Right lobe of liver (tissue), 6 donors: ENCODE data around the gene IL37. TPM values are rescaled to one million over a fixed set of nuclear protein-coding genes. Genes with fewer than 3 reads are reported as not detected.

Source experiments
- ATAC-seq, 4 donors: fragments of 200-7000 bp; cut with Tn5 transposase; one replicate each; pipeline ENCODE4 v1.9.1; 2020; ENCODE audit warnings: mild to moderate bottlenecking in 4 of 4, moderate library complexity in 4 of 4
- DNase-seq, 3 donors: peaks; one replicate each; pipeline ENCODE4 v3.0.0-alpha.2; 2020
- H3K27ac ChIP-seq, 3 donors: fragments of 200-600 bp; one replicate each; pipeline ENCODE4 v1.8.0; 2022
- H3K27me3 ChIP-seq, 2 donors: fragments of 200-600 bp; one replicate each; pipeline ENCODE4 v1.8.0; 2022
- H3K36me3 ChIP-seq, 4 donors: fragments of 200-600 bp; sonication (generic) in 1 of 4; one replicate each; pipeline versions ENCODE4 v1.5.1 to v1.8.0; 2017 to 2022; ENCODE audit warnings: control low read depth in 1 of 4
- H3K4me1 ChIP-seq, 4 donors: fragments of 200-600 bp; sonication (generic) in 1 of 4; one replicate each; pipeline versions ENCODE4 v1.5.1 to v1.8.0; 2017 to 2022; ENCODE audit warnings: control low read depth in 1 of 4
- H3K4me3 ChIP-seq, 3 donors: fragments of 200-600 bp; one replicate each; pipeline ENCODE4 v1.8.0; 2022
- H3K9me3 ChIP-seq, 4 donors: fragments of 200-600 bp; sonication (generic) in 1 of 4; one replicate each; pipeline versions ENCODE4 v1.5.1 to v1.8.0; 2017 to 2022; ENCODE audit warnings: control low read depth in 1 of 4
- POLR2A ChIP-seq: fragments of 450-650 bp; IDR thresholded peaks from one replicate; pipeline ENCODE4 v1.6.1; 2017; ENCODE audit warnings: antibody characterized with exemption, mild to moderate bottlenecking
- WGBS: methylation state at CpG from one replicate; pipeline ENCODE4 v1.1.6; 2018; ENCODE audit warnings: low coverage, low lambda C conversion rate; ENCODE audit not compliant: insufficient coverage; ENCODE audit errors: missing lambda C conversion rate; 5-methylcytosine and 5-hydroxymethylcytosine counted together
- intact Hi-C, 2 donors: fragments of 100-400 bp; cut with DNase I; formaldehyde crosslinking; loops; one replicate each; pipeline versions ENCODE4 v1.11.2 to v1.14.1; 2022
- total RNA-seq, 6 experiments: library from RNA; depleted of rRNA in 2 of 6; stranded (reverse); fragments of >200 nt in 2 of 6; fragmentation: NEBNext Ultra II Directional in 3 of 6; extraction: Animal tissue kit (Norgen Biotek cat#: 25700) in 3 of 6; gene quantifications; one replicate each; pipeline versions ENCODE4 v1.1.0 to v1.2.4, GENCODE V29; 2016 to 2023
- TF ChIP-seq, protein P1 (sequence below), 4 donors: fragments of 200-600 bp in 3 of 4; fragments of 450-650 bp in 1 of 4; IDR thresholded peaks; one replicate each; pipeline versions ENCODE4 v1.5.1 to v1.8.0; 2016 to 2022; ENCODE audit warnings: antibody characterized with exemption in 4 of 4, mild to moderate bottlenecking in 2 of 4
- donor health status: DM: no; HTN: yes; CAD: no.
- donor health status: DM: no; HTN: no; CAD: no.
- donor health status: DM: no; HTN: no; CAD: no.
- donor health status: DM: no; HTN: yes; CAD: no.
- donor health status: DM: no; HTN: yes; CAD: no.

Gene IL37
- total RNA-seq, 6 experiments from 2014 or later, result not detected

DNA sequence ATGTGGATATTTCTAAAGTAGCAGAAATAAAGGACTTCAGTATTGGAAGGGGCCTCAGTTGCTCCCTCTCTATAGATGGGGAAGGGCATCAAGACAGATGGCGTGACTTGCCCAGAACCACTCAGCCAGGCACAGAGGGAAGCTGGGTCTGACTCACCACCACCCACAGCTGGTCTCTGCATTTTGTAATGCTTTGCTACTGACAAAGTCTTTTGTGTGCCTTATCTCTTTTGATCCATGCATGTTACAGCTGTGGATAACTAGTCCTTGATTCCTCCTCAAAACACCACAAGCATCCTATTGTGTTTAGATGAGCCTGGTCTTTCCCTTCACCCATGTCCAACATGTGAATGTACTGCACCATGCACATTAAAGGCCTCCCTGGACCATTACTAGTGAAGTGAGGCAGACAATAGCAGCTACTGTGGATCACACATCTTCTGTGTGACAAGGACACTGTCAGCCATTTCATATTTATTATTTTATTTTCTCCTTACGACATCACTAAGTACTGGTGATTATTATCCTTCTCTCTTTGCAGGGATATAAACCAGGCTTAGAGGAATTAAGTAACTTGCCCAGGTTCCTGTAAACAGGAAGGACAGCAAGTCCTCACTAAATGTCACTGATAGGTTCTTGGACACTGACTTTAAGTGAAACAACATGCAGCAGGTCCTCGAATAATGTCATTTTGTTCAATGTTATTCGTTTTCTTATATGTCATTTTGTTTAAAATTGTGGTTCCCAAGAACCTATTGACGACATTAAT, 29.6 kb upstream of the IL37 start:
- ATAC-seq, result peak in 3 of 4 donors; percentile 13 to 41 (median 19)
- TF ChIP-seq, protein P1, sequence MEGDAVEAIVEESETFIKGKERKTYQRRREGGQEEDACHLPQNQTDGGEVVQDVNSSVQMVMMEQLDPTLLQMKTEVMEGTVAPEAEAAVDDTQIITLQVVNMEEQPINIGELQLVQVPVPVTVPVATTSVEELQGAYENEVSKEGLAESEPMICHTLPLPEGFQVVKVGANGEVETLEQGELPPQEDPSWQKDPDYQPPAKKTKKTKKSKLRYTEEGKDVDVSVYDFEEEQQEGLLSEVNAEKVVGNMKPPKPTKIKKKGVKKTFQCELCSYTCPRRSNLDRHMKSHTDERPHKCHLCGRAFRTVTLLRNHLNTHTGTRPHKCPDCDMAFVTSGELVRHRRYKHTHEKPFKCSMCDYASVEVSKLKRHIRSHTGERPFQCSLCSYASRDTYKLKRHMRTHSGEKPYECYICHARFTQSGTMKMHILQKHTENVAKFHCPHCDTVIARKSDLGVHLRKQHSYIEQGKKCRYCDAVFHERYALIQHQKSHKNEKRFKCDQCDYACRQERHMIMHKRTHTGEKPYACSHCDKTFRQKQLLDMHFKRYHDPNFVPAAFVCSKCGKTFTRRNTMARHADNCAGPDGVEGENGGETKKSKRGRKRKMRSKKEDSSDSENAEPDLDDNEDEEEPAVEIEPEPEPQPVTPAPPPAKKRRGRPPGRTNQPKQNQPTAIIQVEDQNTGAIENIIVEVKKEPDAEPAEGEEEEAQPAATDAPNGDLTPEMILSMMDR (IDR thresholded peaks at IDR 0.05), result no peak
- TF ChIP-seq POLR2A, result no peak
- Histone ChIP-seq H3K4me1 (peaks cover 0 to 5% (median 0%) of the 10 kb centered on the region in 4 donors), H3K27ac (no peak overlapping the region), H3K4me3 (no peak overlapping the region), H3K36me3 (no peaks in the 10 kb centered on the region), H3K27me3 (no peaks in the 10 kb centered on the region), H3K9me3 (no peaks in the 10 kb centered on the region)
- 59% methylated on average over 4 of the region's 5 CpGs for WGBS
- intact Hi-C loops, result loop anchor here (5.0 to 10.0 kb wide), 2 partner anchors 137 to 139 kb away; no protein-coding TSS in a partner anchor
- DNase-seq, result no peak

DNA sequence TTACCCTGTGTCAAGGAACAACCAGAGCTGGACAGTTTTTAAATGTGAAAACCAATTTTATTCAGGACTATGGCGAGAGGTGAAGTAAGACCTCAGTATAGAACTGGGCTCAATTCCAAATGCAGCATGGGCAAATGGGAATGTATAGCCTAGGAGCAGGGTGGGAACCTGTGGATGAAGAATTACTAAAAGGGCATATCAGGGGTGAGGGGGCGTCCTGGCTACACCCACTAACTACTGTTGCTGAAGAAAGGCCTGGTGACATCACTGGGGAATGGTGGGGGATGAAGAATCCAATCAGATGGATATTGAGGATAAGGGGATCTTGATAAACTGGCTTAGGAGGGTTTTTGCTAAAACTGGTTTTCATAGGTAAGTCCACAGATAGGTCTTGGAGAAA, 27.3 kb upstream of the IL37 start:
- 80% methylated on average over 2 of the region's 2 CpGs for WGBS
- Histone ChIP-seq H3K27ac (no peak overlapping the region), H3K9me3 (no peaks in the 10 kb centered on the region), H3K4me3 (no peak overlapping the region), H3K36me3 (no peaks in the 10 kb centered on the region), H3K27me3 (no peaks in the 10 kb centered on the region), H3K4me1 (peaks cover 0 to 5% (median 0%) of the 10 kb centered on the region in 4 donors)
- ATAC-seq (no peak), DNase-seq (no peak)
- TF ChIP-seq, protein P1 (IDR thresholded peaks at IDR 0.05), result no peak
- TF ChIP-seq POLR2A, result no peak
- intact Hi-C loops, result loop anchor here (5.0 to 10.0 kb wide), 2 partner anchors 139 to 141 kb away; no protein-coding TSS in a partner anchor

DNA sequence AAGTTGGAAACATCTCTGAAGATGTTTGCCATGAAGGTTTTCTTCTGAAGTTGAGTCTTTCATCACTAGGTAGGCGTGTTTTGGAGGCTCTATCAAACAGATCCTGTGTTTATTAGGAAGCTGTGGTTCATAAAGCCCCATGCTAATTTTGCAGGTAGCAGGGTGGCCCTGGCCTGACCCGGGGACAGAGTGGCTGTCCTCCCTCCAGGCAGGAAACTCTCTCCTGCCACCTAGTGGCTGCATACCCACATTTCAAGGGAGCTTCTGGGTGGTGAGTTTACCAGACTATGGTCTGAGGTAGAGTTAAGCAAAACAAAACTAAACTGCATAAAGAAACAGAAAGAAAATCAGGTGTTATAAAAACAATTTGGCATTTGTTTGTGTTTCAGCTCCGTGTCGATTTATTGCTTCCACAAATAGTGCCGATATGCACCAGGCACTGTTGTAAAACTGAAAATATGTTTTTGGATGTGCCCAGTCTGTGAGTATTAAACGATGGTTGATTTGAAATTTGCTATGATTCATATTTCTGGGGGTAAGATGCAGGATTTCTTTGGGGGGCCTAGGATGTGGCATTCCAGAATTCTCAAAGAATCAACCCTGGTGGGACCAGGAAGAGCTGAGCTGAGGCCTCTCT, 26.0 kb upstream of the IL37 start:
- no peaks in the 10 kb centered on the region for H3K9me3 ChIP-seq
- H3K4me3 ChIP-seq, result no peak overlapping the region
- ATAC-seq (peak; percentile 98 to 99 (median 99)), DNase-seq (peak; percentile 69 to 82 (median 72))
- no peak overlapping the region for H3K27ac ChIP-seq
- TF ChIP-seq POLR2A, result no peak
- TF ChIP-seq, protein P1 (IDR thresholded peaks at IDR 0.05), result peak; percentile 91 to 96 (median 94)
- peaks cover 0 to 5% (median 0%) of the 10 kb centered on the region in 4 donors for H3K4me1 ChIP-seq
- intact Hi-C loops, result loop anchor here (5.0 to 10.0 kb wide), 2 partner anchors 140 to 143 kb away; no protein-coding TSS in a partner anchor
- no peaks in the 10 kb centered on the region for H3K36me3 ChIP-seq
- 17% methylated on average over 5 of the region's 6 CpGs for WGBS
- H3K27me3 ChIP-seq, result no peaks in the 10 kb centered on the region

DNA sequence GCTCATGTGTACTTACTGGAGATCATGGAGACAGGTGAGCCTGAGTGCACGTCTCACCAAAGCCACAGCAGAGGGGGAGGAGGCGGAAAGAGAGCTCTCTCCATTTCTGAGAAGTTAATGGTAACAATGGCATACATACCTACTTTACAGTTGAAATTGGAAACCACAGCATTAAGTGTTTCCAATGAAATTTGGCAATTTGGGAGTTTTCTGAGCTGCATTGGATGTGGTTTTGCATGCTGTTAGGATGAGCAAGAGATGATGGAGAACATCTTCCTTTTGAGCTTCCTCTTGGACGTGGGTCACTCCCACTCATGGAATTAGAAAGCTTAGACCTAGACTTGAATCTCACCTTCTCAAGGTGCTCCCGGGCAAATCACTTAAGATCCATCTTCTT, 25.5 kb upstream of the IL37 start:
- Histone ChIP-seq H3K27me3 (no peaks in the 10 kb centered on the region), H3K36me3 (no peaks in the 10 kb centered on the region), H3K9me3 (no peaks in the 10 kb centered on the region), H3K27ac (no peak overlapping the region), H3K4me1 (peaks cover 0 to 5% (median 0%) of the 10 kb centered on the region in 4 donors), H3K4me3 (no peak overlapping the region)
- TF ChIP-seq POLR2A, result no peak
- TF ChIP-seq, protein P1 (IDR thresholded peaks at IDR 0.05), result no peak
- WGBS, result 45% methylated on average over 4 of the region's 4 CpGs
- peak in 3 of 4 donors; percentile 13 to 40 (median 16) for ATAC-seq
- DNase-seq, result no peak
- intact Hi-C loops, result loop anchor here in 1 of 2 donors (10.0 kb wide), 1 partner anchor 141 kb away; no protein-coding TSS in a partner anchor
